ENCODE data around the gene FUT3.
A peak's percentile ranks its signal among the peaks of the same experiment; 100 is the strongest.

FUT3 gene

DNA sequence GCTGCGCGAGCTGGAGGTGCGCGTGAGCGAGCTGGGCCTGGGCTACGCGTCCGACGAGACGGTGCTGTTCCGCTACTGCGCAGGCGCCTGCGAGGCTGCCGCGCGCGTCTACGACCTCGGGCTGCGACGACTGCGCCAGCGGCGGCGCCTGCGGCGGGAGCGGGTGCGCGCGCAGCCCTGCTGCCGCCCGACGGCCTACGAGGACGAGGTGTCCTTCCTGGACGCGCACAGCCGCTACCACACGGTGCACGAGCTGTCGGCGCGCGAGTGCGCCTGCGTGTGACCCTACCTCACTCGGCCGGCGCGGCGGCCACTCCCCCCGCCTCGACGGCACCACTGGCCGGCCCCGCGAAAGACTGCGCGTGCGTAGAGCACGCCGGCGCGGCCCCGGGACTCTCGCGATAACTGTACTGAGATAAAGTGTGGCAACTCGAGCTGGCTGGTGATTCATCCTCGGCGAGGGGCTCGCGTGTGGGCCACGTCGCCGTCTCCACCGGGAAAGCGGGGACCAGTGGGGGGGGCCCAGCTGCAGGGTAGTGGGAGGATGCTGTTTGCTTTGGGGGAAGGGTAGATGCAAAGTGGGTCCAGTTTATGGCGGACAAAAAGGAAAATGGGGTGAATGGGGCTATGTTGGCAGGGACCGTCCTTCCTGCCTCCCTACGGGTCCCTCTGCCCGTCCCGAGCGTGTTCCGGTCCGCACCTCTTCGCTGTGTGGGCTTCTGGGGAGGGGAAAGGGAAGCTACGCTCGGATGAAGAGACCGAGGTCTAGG is 23.2 kb downstream of the FUT3 start:
- peaks cover 6% of the 10 kb centered on the region for H3K4me1 Mint-ChIP-seq (ENCODE audit: low read depth)
- peaks cover 3% of the 10 kb centered on the region for H3K27me3 Mint-ChIP-seq (ENCODE audit: low read depth)
- peak overlapping the region; percentile 98 for H3K4me3 Mint-ChIP-seq
- peak overlapping the region; percentile 99 for H3K27ac Mint-ChIP-seq
- H3K9me3 Mint-ChIP-seq = no peaks in the 10 kb centered on the region
- H3K36me3 Mint-ChIP-seq (ENCODE audit: low read depth) = no peaks in the 10 kb centered on the region

DNA sequence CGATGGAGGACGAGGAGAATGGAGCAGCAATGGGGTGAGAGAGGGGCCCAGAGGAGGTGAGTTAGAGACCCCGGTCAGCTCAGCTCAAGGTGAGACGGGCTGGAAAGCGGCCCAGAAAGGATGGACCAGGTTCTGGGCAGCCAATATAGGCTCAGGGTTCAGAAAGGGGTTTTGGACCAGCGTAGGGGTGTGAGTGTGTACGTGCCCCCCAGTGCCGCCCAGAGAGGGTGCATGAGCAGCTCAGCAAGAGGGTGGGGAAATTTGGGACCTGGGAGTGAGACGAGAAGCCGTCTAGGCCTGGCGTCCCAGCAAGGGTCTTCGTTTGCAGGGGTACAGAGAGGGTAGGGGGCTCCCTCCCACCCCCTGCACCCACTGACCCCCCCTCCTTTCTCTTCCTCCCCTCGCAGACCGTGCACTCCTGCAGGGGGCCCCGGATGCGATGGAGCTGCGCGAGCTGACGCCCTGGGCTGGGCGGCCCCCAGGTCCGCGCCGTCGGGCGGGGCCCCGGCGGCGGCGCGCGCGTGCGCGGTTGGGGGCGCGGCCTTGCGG is 23.8 kb downstream of the FUT3 start:
- H3K4me3 Mint-ChIP-seq = peak overlapping the region; percentile 79
- H3K27ac Mint-ChIP-seq = peak overlapping the region; percentile 85
- no peaks in the 10 kb centered on the region for H3K36me3 Mint-ChIP-seq (ENCODE audit: low read depth)
- H3K9me3 Mint-ChIP-seq = no peaks in the 10 kb centered on the region
- H3K4me1 Mint-ChIP-seq (ENCODE audit: low read depth) = peaks cover 6% of the 10 kb centered on the region
- peaks cover 3% of the 10 kb centered on the region for H3K27me3 Mint-ChIP-seq (ENCODE audit: low read depth)

- Mint-ChIP-seq H3K36me3 (ENCODE audit: low read depth) (no peaks in the 10 kb centered on the region), H3K27ac (peak overlapping the region; percentile 85), H3K27me3 (ENCODE audit: low read depth) (peaks cover 3% of the 10 kb centered on the region), H3K4me3 (peak overlapping the region; percentile 79), H3K9me3 (no peaks in the 10 kb centered on the region), H3K4me1 (ENCODE audit: low read depth) (peaks cover 6% of the 10 kb centered on the region)
Measured at GRCh38 chr19:5826531-5827341, 24.5 kb downstream of the FUT3 start.

DNA sequence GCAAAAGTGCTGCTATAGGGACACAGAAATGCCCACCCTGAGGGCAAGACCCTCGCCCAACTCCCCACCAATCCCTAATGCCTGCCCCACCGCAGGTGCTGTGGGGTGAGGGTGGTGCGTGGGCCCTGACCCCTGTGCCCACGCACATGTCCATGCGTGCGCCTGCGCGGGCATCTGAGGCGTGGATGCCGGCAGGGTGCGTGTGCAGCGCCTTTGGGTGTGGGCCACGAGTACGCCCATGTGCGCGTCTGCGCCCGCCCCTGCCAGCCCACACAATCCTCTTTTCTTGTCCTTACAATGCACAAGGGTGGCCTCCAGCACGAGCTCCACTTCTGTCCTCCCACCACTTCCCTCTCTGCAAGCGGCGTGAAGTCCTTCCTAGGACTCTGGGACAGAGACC is 26.1 kb downstream of the FUT3 start:
- Mint-ChIP-seq H3K4me3 (no peak overlapping the region), H3K36me3 (ENCODE audit: low read depth) (no peaks in the 10 kb centered on the region), H3K27ac (no peak overlapping the region), H3K9me3 (no peaks in the 10 kb centered on the region), H3K4me1 (ENCODE audit: low read depth) (peaks cover 6% of the 10 kb centered on the region), H3K27me3 (ENCODE audit: low read depth) (peaks cover 3% of the 10 kb centered on the region)

GRCh38 chr19:5824751-5825150 is 26.5 kb downstream of the FUT3 start:
- H3K36me3 Mint-ChIP-seq (ENCODE audit: low read depth) = no peaks in the 10 kb centered on the region

DNA sequence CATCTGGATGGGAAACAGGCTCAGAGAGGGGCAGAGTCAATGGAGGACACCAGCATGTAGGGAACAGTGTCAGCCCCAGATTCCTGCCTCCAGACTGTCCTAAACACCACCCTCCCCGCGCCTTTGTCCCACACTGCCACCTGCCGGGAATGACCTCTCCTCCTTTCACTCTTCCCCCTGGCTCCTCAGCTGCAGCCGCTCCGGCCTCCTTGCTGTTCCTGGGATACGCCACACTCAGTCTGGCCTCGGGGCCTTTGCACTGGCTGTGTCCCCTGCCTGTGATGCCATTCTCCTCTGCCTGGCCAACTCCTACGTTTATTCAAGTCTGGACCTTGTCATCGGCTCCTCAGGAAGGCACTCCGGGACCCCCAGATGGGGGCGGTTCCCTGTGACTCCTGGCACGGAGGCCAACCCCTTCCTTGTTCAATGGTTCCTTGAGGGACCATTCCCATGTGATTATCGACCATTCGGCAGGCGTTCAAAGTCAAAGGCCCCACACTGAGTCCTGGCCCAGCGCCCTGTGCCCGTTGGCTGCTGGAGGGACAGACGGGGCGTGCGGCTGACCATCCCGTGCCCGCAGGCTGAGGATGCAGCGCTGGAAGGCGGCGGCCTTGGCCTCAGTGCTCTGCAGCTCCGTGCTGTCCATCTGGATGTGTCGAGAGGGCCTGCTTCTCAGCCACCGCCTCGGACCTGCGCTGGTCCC is 27.5 kb downstream of the FUT3 start:
- Mint-ChIP-seq H3K9me3 (no peaks in the 10 kb centered on the region), H3K4me1 (ENCODE audit: low read depth) (peaks cover 6% of the 10 kb centered on the region), H3K27ac (no peak overlapping the region), H3K27me3 (ENCODE audit: low read depth) (peaks cover 3% of the 10 kb centered on the region), H3K4me3 (no peak overlapping the region), H3K36me3 (ENCODE audit: low read depth) (no peaks in the 10 kb centered on the region)

More at GRCh38 chr19:5824751-5825150, 26.5 kb downstream of the FUT3 start:
- no peaks in the 10 kb centered on the region for H3K9me3 Mint-ChIP-seq
- H3K27ac Mint-ChIP-seq = no peak overlapping the region
- H3K4me1 Mint-ChIP-seq (ENCODE audit: low read depth) = peaks cover 6% of the 10 kb centered on the region
- H3K27me3 Mint-ChIP-seq (ENCODE audit: low read depth) = peaks cover 3% of the 10 kb centered on the region
- no peak overlapping the region for H3K4me3 Mint-ChIP-seq

DNA sequence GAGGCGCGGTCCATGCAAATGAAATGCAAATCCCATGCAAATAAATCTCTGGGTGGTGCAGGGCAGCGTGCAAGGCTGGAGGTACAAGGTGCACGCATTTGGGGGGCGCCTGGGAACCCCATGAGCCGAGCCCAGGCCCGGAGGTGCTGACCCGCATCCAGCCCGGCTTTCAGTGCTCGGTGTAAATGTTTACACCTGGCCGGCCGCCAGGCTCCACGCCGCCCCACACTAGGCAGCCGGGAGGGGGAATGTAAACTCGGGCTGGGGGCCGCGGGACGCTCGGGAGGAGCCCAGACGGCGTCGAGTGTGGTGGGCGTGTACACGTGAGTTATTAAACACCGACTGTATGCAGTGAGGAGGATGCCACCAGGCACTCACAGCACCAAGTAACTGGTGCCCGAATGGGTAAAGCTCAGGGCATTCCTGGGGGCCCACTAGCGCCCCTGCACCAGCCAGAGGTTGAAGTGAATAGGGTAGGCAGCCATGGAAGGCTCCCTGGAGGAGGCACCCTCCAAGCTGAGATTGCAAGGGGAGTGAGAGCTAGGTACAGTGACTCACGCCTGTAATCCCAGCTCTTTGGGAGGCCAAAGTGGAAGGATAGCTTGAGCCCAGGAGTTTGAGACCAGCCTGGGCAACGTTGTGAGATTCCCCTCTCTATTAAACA is 28.9 kb downstream of the FUT3 start:
- H3K27ac Mint-ChIP-seq = no peak overlapping the region
- no peak overlapping the region for H3K4me3 Mint-ChIP-seq
- no peaks in the 10 kb centered on the region for H3K36me3 Mint-ChIP-seq (ENCODE audit: low read depth)
- H3K27me3 Mint-ChIP-seq (ENCODE audit: low read depth) = peaks cover 3% of the 10 kb centered on the region
- H3K9me3 Mint-ChIP-seq = no peaks in the 10 kb centered on the region
- peaks cover 3% of the 10 kb centered on the region for H3K4me1 Mint-ChIP-seq (ENCODE audit: low read depth)

GRCh38 chr19:5821521-5822180 is 29.6 kb downstream of the FUT3 start:
- no peak overlapping the region for H3K27ac Mint-ChIP-seq
- no peaks in the 10 kb centered on the region for H3K4me1 Mint-ChIP-seq (ENCODE audit: low read depth)
- H3K36me3 Mint-ChIP-seq (ENCODE audit: low read depth) = no peaks in the 10 kb centered on the region
- H3K9me3 Mint-ChIP-seq = no peaks in the 10 kb centered on the region
- H3K4me3 Mint-ChIP-seq = no peak overlapping the region
- no peaks in the 10 kb centered on the region for H3K27me3 Mint-ChIP-seq (ENCODE audit: low read depth)

DNA sequence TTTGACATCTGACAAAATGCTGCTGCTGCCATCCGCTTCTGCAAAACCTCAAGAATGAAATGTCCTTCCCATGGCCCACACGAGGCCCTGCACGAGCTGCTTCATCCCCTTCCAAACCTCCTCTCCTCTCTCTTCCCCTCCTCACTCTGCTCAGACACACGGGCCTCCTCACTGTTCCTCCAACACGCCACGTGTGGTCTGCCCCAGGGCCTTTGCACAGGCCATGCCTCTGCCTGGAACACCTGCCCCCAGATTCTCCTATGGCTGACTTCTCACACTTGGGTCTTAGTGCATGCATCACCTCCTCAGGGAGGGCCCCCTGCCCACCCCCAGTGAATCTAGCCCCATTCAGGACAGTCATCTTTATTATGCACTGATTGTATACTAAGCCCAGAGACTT is 30.5 kb downstream of the FUT3 start:
- H3K4me1 Mint-ChIP-seq (ENCODE audit: low read depth) = no peaks in the 10 kb centered on the region
- H3K27me3 Mint-ChIP-seq (ENCODE audit: low read depth) = no peaks in the 10 kb centered on the region
- no peak overlapping the region for H3K4me3 Mint-ChIP-seq
- no peaks in the 10 kb centered on the region for H3K36me3 Mint-ChIP-seq (ENCODE audit: low read depth)
- no peak overlapping the region for H3K27ac Mint-ChIP-seq
- H3K9me3 Mint-ChIP-seq = no peaks in the 10 kb centered on the region

DNA sequence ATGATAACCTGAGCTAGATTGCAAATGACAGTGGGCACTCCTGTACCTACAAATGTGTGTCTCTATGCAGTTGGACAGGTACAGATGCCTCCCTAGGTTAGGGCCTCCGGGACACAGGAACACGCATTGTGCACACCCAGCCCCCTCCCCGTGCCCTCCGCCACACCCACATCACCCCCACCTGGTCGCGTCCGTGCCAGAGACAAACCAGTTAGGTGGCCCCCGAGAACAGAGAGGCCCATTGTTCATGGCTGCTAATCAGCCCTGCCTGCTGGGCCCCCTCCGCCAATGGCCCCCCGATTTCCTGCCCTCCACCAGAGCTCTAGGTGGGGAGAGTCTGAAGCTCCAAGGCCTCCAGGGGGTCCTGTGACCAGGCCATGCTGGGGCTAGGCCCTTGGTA is 32.7 kb downstream of the FUT3 start:
- no peak overlapping the region for H3K27ac Mint-ChIP-seq
- no peaks in the 10 kb centered on the region for H3K4me1 Mint-ChIP-seq (ENCODE audit: low read depth)
- H3K4me3 Mint-ChIP-seq = no peak overlapping the region
- H3K36me3 Mint-ChIP-seq (ENCODE audit: low read depth) = no peaks in the 10 kb centered on the region
- no peaks in the 10 kb centered on the region for H3K27me3 Mint-ChIP-seq (ENCODE audit: low read depth)
- H3K9me3 Mint-ChIP-seq = no peaks in the 10 kb centered on the region

GRCh38 chr19:5817218-5817617 is 34.0 kb downstream of the FUT3 start:
- Mint-ChIP-seq H3K27me3 (ENCODE audit: low read depth) (no peaks in the 10 kb centered on the region), H3K4me3 (no peak overlapping the region), H3K36me3 (ENCODE audit: low read depth) (no peaks in the 10 kb centered on the region), H3K27ac (no peak overlapping the region), H3K9me3 (no peaks in the 10 kb centered on the region), H3K4me1 (ENCODE audit: low read depth) (no peaks in the 10 kb centered on the region)

GRCh38 chr19:5814852-5815246 is 36.4 kb downstream of the FUT3 start:
- H3K27me3 Mint-ChIP-seq (ENCODE audit: low read depth) = no peaks in the 10 kb centered on the region
- no peak overlapping the region for H3K27ac Mint-ChIP-seq
- no peaks in the 10 kb centered on the region for H3K9me3 Mint-ChIP-seq

GRCh38 chr19:5814123-5814851 is 37.0 kb downstream of the FUT3 start:
- Mint-ChIP-seq H3K27ac (no peak overlapping the region), H3K27me3 (ENCODE audit: low read depth) (no peaks in the 10 kb centered on the region), H3K36me3 (ENCODE audit: low read depth) (no peaks in the 10 kb centered on the region), H3K4me3 (no peak overlapping the region), H3K4me1 (ENCODE audit: low read depth) (no peaks in the 10 kb centered on the region), H3K9me3 (no peaks in the 10 kb centered on the region)

More at GRCh38 chr19:5814852-5815246, 36.4 kb downstream of the FUT3 start:
- Mint-ChIP-seq H3K4me1 (ENCODE audit: low read depth) (no peaks in the 10 kb centered on the region), H3K36me3 (ENCODE audit: low read depth) (no peaks in the 10 kb centered on the region), H3K4me3 (no peak overlapping the region)
